ENCODE measurements around the gene UBLCP1. TPM values are rescaled to one million over a fixed set of nuclear protein-coding genes. Genes with fewer than 3 reads are reported as not detected.

The UBLCP1 gene
- total and polyA plus RNA-seq, 2 of the 8 experiments (the other 6 are each of a cell fraction or from before 2014, with no cell fraction given), result 13.0 to 40.9 TPM

GRCh38 chr5:159230657-159231056, 32.4 kb upstream of the UBLCP1 start:
- CTCF ChIA-PET (ENCODE audit: partially characterized antibody), result interaction anchor here (0.8 kb wide), 1 partner anchor 74 kb away, joined by 4 read pairs; no protein-coding TSS in a partner anchor
- Histone ChIP-seq H4K5ac (ENCODE audit: insufficient read length, low read depth, low read length) (no peak overlapping the region), H2BK120ac (replicated peaks; ENCODE audit: low read depth, low read length) (no peak overlapping the region), H2BK5ac (ENCODE audit: low read depth, low read length) (no peak overlapping the region), H3K27me3 (replicated peaks in 1 of 4; ENCODE audit: control insufficient read depth in 3 of 4, extremely low read depth in 1 of 4, insufficient read depth in 3 of 4, low read length in 3 of 4) (peaks cover 25 to 55% (median 43%) of the 10 kb centered on the region in 4 experiments), H4K8ac (ENCODE audit: extremely low read depth, insufficient read depth, low read length) (no peak overlapping the region), H4K20me1 (replicated peaks in 1 of 2; ENCODE audit: control insufficient read depth in 1 of 2, insufficient read depth in 2 of 2, low read length in 2 of 2) (peaks cover 0 to 2% of the 10 kb centered on the region in 2 experiments), H3K14ac (ENCODE audit: insufficient read length) (no peak overlapping the region), H2BK15ac (ENCODE audit: low read length) (no peak overlapping the region), H3K36me3 (ENCODE audit: control insufficient read depth in 2 of 4, insufficient read depth in 4 of 4, low read length in 3 of 4) (no peaks in the 10 kb centered on the region), H3K23ac (ENCODE audit: insufficient read length) (no peak overlapping the region), H3K4me1 (replicated peaks in 1 of 4; ENCODE audit: control insufficient read depth in 3 of 4, insufficient read depth in 4 of 4, low read length in 3 of 4) (peaks cover 0 to 2% (median 0%) of the 10 kb centered on the region in 4 experiments; a peak in 1 of 7 replicates), H3K18ac (ENCODE audit: extremely low read depth, low read length) (no peak overlapping the region), H3K4ac (replicated peaks; ENCODE audit: insufficient read length, low read depth, low read length) (no peak overlapping the region), H3K4me2 (ENCODE audit: insufficient read depth in 1 of 2, low read depth in 2 of 2, low read length in 2 of 2) (no peak overlapping the region), H2AFZ (ENCODE audit: low read length) (no peak overlapping the region), H3K79me2 (ENCODE audit: control insufficient read depth in 1 of 2, insufficient read depth in 2 of 2, low read length in 2 of 2) (no peaks in the 10 kb centered on the region), H3K56ac (replicated peaks; ENCODE audit: insufficient read length, low read depth, low read length) (no peak overlapping the region), H2AK5ac (ENCODE audit: low read depth, low read length) (no peak overlapping the region), H3K4me3 (ENCODE audit: extremely low read depth in 1 of 4, insufficient read depth in 2 of 4, low read depth in 3 of 4, low read length in 4 of 4) (no peak overlapping the region), H3K23me2 (ENCODE audit: low read depth, low read length) (no peaks in the 10 kb centered on the region), H4K91ac (replicated peaks; ENCODE audit: insufficient read length, low read length) (no peak overlapping the region), H2BK20ac (ENCODE audit: low read length) (no peak overlapping the region), H3K9ac (replicated peaks in 1 of 4; ENCODE audit: extremely low read depth in 1 of 4, low read depth in 3 of 4, low read length in 3 of 4) (no peak overlapping the region), H2BK12ac (ENCODE audit: low read depth, low read length) (no peak overlapping the region), H3K79me1 (ENCODE audit: low read depth, low read length) (no peaks in the 10 kb centered on the region), H3K27ac (ENCODE audit: low read depth, low read length) (no peak overlapping the region), H3K9me3 (ENCODE audit: insufficient read depth in 2 of 2, low read depth in 1 of 2, low read length in 1 of 2) (no peaks in the 10 kb centered on the region)
- 86% methylated on average over 3 of the region's 3 CpGs; no CpG with 5 or more reads in 1 of the 2 experiments for WGBS, 2 experiments (ENCODE audit: extremely low coverage in 1 of 2, insufficient coverage in 1 of 2, insufficient read length in 1 of 2, insufficient replicate concordance in 2 of 2, low coverage in 1 of 2, low lambda C conversion rate in 2 of 2, missing lambda C conversion rate in 1 of 2)
- no peak for FAIRE-seq
- no peak for TF ChIP-seq HDAC6 (IDR thresholded peaks at IDR 0.05; ENCODE audit: low read depth, low read length)
- TF ChIP-seq RBBP5 (IDR thresholded peaks at IDR 0.05; ENCODE audit: borderline replicate concordance, low read depth, low read length), result no peak
- TF ChIP-seq KDM4A (IDR thresholded peaks at IDR 0.05; ENCODE audit: low read depth, low read length, severe bottlenecking), result no peak
- no peak for TF ChIP-seq CBX8 (IDR thresholded peaks at IDR 0.05; ENCODE audit: borderline replicate concordance, low read depth, low read length)
- no peak for TF ChIP-seq TAF7 (optimal IDR thresholded peaks at IDR 0.05; ENCODE audit: borderline replicate concordance, low read depth, low read length)
- no peak for TF ChIP-seq FOSL1 (IDR thresholded peaks at IDR 0.05; ENCODE audit: insufficient read depth, low read depth, low read length)
- TF ChIP-seq BRCA1 (IDR thresholded peaks at IDR 0.05; ENCODE audit: low read depth, low read length), result no peak
- TF ChIP-seq TCF12 (IDR thresholded peaks at IDR 0.05; ENCODE audit: low read depth, low read length), result no peak
- peak; percentile 15; the same call in 1 of the 2 replicates for TF ChIP-seq CEBPB (IDR thresholded peaks at IDR 0.05; ENCODE audit: low read depth, low read length)
- POLR2A ChIA-PET (ENCODE audit: partially characterized antibody), result interaction anchor here (1.3 kb wide), 1 partner anchor 23 kb away, joined by 7 read pairs; no protein-coding TSS in a partner anchor
- DNase-seq (ENCODE audit: low read depth in 1 of 2, low spot score in 2 of 2), result no peak

All from H1 (cell line).